ENCODE results near the gene SSR2.

Gene SSR2

DNA sequence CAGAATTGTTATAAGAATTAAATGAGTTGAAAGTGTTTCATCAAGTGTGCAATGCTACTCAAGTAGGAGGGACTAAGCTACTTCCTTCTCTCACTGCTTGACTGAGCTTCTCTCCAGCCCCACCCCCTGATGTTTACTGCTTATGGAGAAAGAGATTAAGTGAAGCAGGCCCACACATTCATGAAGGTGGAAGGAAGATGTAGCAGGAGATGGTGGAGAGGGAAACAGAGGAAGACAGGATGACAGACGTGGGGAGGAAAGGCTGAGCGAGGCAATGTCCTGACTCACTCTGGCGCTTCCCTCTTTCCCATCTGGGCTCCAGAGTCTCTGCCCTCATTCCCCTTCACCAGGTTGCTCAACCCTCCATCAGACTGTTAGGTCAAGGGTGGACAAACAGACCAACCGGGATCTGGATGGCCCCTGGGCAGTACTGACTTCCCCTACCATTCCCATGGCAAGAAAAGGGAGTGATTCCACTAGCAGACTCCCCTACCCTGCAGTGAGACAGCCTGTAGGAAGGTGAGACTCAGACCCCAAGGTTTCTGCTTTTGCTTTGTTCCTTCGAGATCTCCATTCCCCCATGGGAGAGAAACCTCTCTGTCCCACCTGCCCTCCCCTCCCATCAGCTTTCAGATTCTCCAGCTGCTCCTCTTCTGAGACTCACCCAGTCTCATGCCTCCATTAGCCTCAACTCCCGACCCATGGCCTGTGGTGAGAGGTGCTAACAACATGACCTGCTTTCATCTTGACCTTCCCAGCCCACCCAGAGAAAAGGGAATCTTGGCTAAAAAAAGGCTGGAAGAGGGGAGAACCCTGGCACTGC is 39.3 kb downstream of the SSR2 start:
- peak overlapping the region; percentile 96 for H3K4me3 ChIP-seq (ENCODE audit: low read length, poor library complexity, severe bottlenecking)
- H3K9ac ChIP-seq (ENCODE audit: low read depth, low read length, poor library complexity, severe bottlenecking), result peak overlapping the region; percentile 99
- peaks cover 13% of the 10 kb centered on the region for H3K27me3 ChIP-seq (ENCODE audit: insufficient read depth, low read length, poor library complexity, severe bottlenecking)
- H3K4me2 ChIP-seq (ENCODE audit: low read depth, low read length, poor library complexity, severe bottlenecking), result peak overlapping the region; percentile 89
- H3K79me2 ChIP-seq (ENCODE audit: insufficient read depth, low read length), result peaks cover 47% of the 10 kb centered on the region
- no peaks in the 10 kb centered on the region for H3K36me3 ChIP-seq (ENCODE audit: insufficient read depth, low read length)
- no peaks in the 10 kb centered on the region for H3K9me2 ChIP-seq (replicated peaks; ENCODE audit: low read depth, low read length)
- H4K20me1 ChIP-seq (ENCODE audit: insufficient read depth, low read length, poor library complexity, severe bottlenecking), result no peaks in the 10 kb centered on the region
- peaks cover 57% of the 10 kb centered on the region for H3K4me1 ChIP-seq (ENCODE audit: insufficient read depth, low read length, poor library complexity, severe bottlenecking)
- H2AFZ ChIP-seq (ENCODE audit: low read length), result no peak overlapping the region
- no peak for TF ChIP-seq EZH2phosphoT487 (IDR thresholded peaks at IDR 0.05; ENCODE audit: borderline replicate concordance)
- TF ChIP-seq, protein P1, sequence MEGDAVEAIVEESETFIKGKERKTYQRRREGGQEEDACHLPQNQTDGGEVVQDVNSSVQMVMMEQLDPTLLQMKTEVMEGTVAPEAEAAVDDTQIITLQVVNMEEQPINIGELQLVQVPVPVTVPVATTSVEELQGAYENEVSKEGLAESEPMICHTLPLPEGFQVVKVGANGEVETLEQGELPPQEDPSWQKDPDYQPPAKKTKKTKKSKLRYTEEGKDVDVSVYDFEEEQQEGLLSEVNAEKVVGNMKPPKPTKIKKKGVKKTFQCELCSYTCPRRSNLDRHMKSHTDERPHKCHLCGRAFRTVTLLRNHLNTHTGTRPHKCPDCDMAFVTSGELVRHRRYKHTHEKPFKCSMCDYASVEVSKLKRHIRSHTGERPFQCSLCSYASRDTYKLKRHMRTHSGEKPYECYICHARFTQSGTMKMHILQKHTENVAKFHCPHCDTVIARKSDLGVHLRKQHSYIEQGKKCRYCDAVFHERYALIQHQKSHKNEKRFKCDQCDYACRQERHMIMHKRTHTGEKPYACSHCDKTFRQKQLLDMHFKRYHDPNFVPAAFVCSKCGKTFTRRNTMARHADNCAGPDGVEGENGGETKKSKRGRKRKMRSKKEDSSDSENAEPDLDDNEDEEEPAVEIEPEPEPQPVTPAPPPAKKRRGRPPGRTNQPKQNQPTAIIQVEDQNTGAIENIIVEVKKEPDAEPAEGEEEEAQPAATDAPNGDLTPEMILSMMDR (conservative IDR thresholded peaks at IDR 0.05; ENCODE audit: low read length), result no peak
- H3K9me3 ChIP-seq (ENCODE audit: insufficient read depth, low read depth, low read length), result no peaks in the 10 kb centered on the region
- peaks cover 3% of the 10 kb centered on the region; the same call in 1 of the 2 replicates for H3F3A ChIP-seq (ENCODE audit: low read depth)

DNA sequence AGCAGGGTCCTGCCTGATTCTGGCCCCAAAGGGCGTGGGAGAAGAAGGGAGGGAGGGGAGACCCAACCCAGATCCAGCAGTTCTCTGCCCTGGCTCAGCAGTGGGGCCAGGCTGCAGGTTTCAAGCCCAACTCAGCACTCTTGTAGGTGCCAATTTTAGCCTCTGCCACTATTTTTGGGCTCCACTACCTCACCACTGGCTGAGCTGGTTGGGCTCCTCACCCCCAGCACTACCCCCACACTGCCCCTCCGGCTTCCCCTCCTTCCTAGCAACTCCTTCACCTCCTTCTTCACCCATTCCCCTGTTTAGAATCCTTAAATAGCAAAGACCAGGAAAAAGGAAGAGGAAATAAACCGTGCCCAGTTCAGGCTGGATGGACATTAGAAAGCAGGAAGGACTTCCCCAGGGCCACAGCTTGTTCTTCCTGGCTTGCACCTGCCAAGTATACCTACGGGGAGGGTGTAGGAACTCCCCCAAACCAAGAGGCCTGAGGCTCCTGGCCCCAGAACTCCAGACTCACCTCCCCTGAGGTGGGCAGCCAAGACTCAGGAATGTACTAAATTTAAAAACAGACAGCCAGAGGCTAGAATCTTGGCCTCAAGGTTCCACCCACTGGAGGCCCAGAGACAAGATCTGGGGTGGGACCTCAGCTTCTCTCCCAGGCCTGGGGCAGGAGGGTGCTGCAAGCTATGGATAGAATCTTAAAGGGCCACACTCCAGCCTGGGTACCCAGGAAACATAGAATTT is 41.0 kb downstream of the SSR2 start:
- peaks cover 3% of the 10 kb centered on the region; the same call in 1 of the 2 replicates for H3F3A ChIP-seq (ENCODE audit: low read depth)
- peaks cover 12% of the 10 kb centered on the region for H4K20me1 ChIP-seq (ENCODE audit: insufficient read depth, low read length, poor library complexity, severe bottlenecking)
- peak overlapping the region; percentile 99 for H3K9ac ChIP-seq (ENCODE audit: low read depth, low read length, poor library complexity, severe bottlenecking)
- no peaks in the 10 kb centered on the region for H3K9me2 ChIP-seq (replicated peaks; ENCODE audit: low read depth, low read length)
- no peak overlapping the region for H2AFZ ChIP-seq (ENCODE audit: low read length)
- H3K36me3 ChIP-seq (ENCODE audit: insufficient read depth, low read length), result no peaks in the 10 kb centered on the region; the same call in 1 of the 2 replicates
- peak overlapping the region; percentile 96 for H3K4me3 ChIP-seq (ENCODE audit: low read length, poor library complexity, severe bottlenecking)
- H3K79me2 ChIP-seq (ENCODE audit: insufficient read depth, low read length), result peaks cover 64% of the 10 kb centered on the region
- TF ChIP-seq, protein P1 (conservative IDR thresholded peaks at IDR 0.05; ENCODE audit: low read length), result no peak
- TF ChIP-seq EZH2phosphoT487 (IDR thresholded peaks at IDR 0.05; ENCODE audit: borderline replicate concordance), result no peak
- H3K27me3 ChIP-seq (ENCODE audit: insufficient read depth, low read length, poor library complexity, severe bottlenecking), result peaks cover 13% of the 10 kb centered on the region
- H3K4me2 ChIP-seq (ENCODE audit: low read depth, low read length, poor library complexity, severe bottlenecking), result peak overlapping the region; percentile 89
- H3K9me3 ChIP-seq (ENCODE audit: insufficient read depth, low read depth, low read length), result no peaks in the 10 kb centered on the region
- peaks cover 68% of the 10 kb centered on the region for H3K4me1 ChIP-seq (ENCODE audit: insufficient read depth, low read length, poor library complexity, severe bottlenecking)

DNA sequence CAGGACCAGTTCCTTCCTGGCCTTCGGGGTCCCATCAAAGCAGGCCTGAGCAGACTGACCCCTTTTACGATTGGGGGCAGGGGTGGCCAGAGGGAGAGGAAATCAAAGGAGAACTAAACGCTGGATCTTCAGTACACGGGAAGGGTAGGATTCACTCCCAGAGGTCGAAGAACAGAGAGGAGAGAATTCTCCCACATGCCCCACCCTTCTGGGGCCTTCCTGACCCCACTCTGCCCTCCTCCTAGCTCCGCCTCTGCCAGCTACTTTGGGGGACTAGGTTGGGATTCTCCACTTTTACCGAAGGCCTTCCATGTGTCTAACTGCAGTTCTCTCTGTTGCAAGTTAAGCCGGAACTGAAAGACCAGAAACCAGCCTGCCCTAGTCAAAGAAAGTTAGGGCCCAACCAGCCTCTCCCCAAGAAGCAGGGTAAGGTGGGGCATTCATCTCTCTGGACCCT is 41.8 kb downstream of the SSR2 start:
- H3K9me2 ChIP-seq (replicated peaks; ENCODE audit: low read depth, low read length), result no peaks in the 10 kb centered on the region
- peak overlapping the region; percentile 89 for H3K4me2 ChIP-seq (ENCODE audit: low read depth, low read length, poor library complexity, severe bottlenecking)
- peaks cover 20% of the 10 kb centered on the region for H4K20me1 ChIP-seq (ENCODE audit: insufficient read depth, low read length, poor library complexity, severe bottlenecking)
- peaks cover 3% of the 10 kb centered on the region; the same call in 1 of the 2 replicates for H3F3A ChIP-seq (ENCODE audit: low read depth)
- peaks cover 13% of the 10 kb centered on the region for H3K27me3 ChIP-seq (ENCODE audit: insufficient read depth, low read length, poor library complexity, severe bottlenecking)
- TF ChIP-seq, protein P1 (conservative IDR thresholded peaks at IDR 0.05; ENCODE audit: low read length), result no peak
- TF ChIP-seq EZH2phosphoT487 (IDR thresholded peaks at IDR 0.05; ENCODE audit: borderline replicate concordance), result no peak
- H3K4me3 ChIP-seq (ENCODE audit: low read length, poor library complexity, severe bottlenecking), result peak overlapping the region; percentile 96
- peak overlapping the region; percentile 99 for H3K9ac ChIP-seq (ENCODE audit: low read depth, low read length, poor library complexity, severe bottlenecking)
- no peaks in the 10 kb centered on the region; the same call in 1 of the 2 replicates for H3K36me3 ChIP-seq (ENCODE audit: insufficient read depth, low read length)
- H2AFZ ChIP-seq (ENCODE audit: low read length), result 0 out of 2 replicates have a peak overlapping the region, but pooled peaks have one; percentile 57
- peaks cover 72% of the 10 kb centered on the region for H3K79me2 ChIP-seq (ENCODE audit: insufficient read depth, low read length)
- peaks cover 75% of the 10 kb centered on the region for H3K4me1 ChIP-seq (ENCODE audit: insufficient read depth, low read length, poor library complexity, severe bottlenecking)
- no peaks in the 10 kb centered on the region for H3K9me3 ChIP-seq (ENCODE audit: insufficient read depth, low read depth, low read length)
